Naive thymus-derived CD4-positive, alpha-beta T cell (primary cell): ENCODE measurements around the gene SLC6A12. TPM values are rescaled to one million over a fixed set of nuclear protein-coding genes. Genes with fewer than 3 reads are reported as not detected.
A peak's percentile ranks its signal among the peaks of the same experiment; 100 is the strongest.

Experiments
- ATAC-seq: fragments of 150-1000 bp; cut with Tn5 transposase; 2 replicates; pipeline ENCODE4 v1.10.0; 2021; ENCODE audit warnings: mild to moderate bottlenecking, moderate library complexity
- CTCF ChIA-PET: fragments of 350-600 bp; sonication (Branson Sonifier 250); formaldehyde crosslinking; loops from one replicate; lab custom pipeline; 2021; ENCODE audit warnings: antibody characterized with exemption; lab: Charles Lee
- POLR2A ChIA-PET: fragments of 350-600 bp; sonication (Branson Sonifier 250); formaldehyde crosslinking; loops from one replicate; lab custom pipeline; 2021; ENCODE audit warnings: antibody characterized with exemption, inconsistent platforms; lab: Charles Lee
- DNase-seq, 9 donors: peaks; one replicate each; pipeline versions ENCODE4 v3.0.0 to v3.0.0-alpha.2; 2020 to 2022; ENCODE audit warnings: mixed read lengths in 1 of 9
- H3K27ac ChIP-seq: one replicate; pipeline ENCODE4 v1.7.0; 2013; ENCODE audit warnings: mild to moderate bottlenecking, low read depth, low read length, moderate library complexity
- H3K27me3 ChIP-seq, 2 donors: one replicate each; pipeline ENCODE4 v1.7.0; 2013; ENCODE audit warnings: low read length in 2 of 2, mild to moderate bottlenecking in 2 of 2, moderate library complexity in 2 of 2; ENCODE audit not compliant: control insufficient read depth in 2 of 2, insufficient read depth in 2 of 2
- H3K36me3 ChIP-seq, 3 experiments: 1 replicate in 2 of 3; 2 replicates in 1 of 3; pipeline ENCODE4 v1.7.0; 2013; ENCODE audit warnings: low read length in 3 of 3, mild to moderate bottlenecking in 3 of 3, moderate library complexity in 1 of 3; ENCODE audit not compliant: insufficient read depth in 3 of 3, control insufficient read depth in 2 of 3
- H3K4me1 ChIP-seq, 2 donors: one replicate each; pipeline ENCODE4 v1.7.0; 2013; ENCODE audit warnings: low read length in 2 of 2, mild to moderate bottlenecking in 2 of 2, moderate library complexity in 1 of 2; ENCODE audit not compliant: control insufficient read depth in 2 of 2, insufficient read depth in 2 of 2
- H3K4me3 ChIP-seq: 2 replicates; pipeline ENCODE4 v1.7.0; 2013; ENCODE audit warnings: mild to moderate bottlenecking, low read length
- H3K9me3 ChIP-seq, 3 experiments: 1 replicate in 2 of 3; 2 replicates in 1 of 3; pipeline ENCODE4 v1.7.0; 2013; ENCODE audit warnings: low read length in 3 of 3; ENCODE audit not compliant: control insufficient read depth in 2 of 3
- H3K27ac Mint-ChIP-seq, 9 donors: one replicate each; pipeline ENCODE4 v1.8.0; 2020 to 2022; ENCODE audit warnings: mixed read lengths in 9 of 9, mild to moderate bottlenecking in 8 of 9, moderate library complexity in 5 of 9, inconsistent platforms in 2 of 9
- H3K27me3 Mint-ChIP-seq, 5 donors: one replicate each; pipeline ENCODE4 v1.8.0; 2021 to 2022; ENCODE audit warnings: mixed read lengths in 5 of 5, mild to moderate bottlenecking in 1 of 5
- H3K36me3 Mint-ChIP-seq, 5 donors: one replicate each; pipeline ENCODE4 v1.8.0; 2020 to 2022; ENCODE audit warnings: mixed read lengths in 5 of 5, mild to moderate bottlenecking in 3 of 5, inconsistent platforms in 1 of 5
- H3K4me1 Mint-ChIP-seq, 7 donors: one replicate each; pipeline ENCODE4 v1.8.0; 2020 to 2022; ENCODE audit warnings: mixed read lengths in 7 of 7, mild to moderate bottlenecking in 3 of 7, inconsistent platforms in 1 of 7
- H3K4me3 Mint-ChIP-seq, 10 donors: one replicate each; pipeline ENCODE4 v1.8.0; 2020 to 2022; ENCODE audit warnings: mild to moderate bottlenecking in 10 of 10, mixed read lengths in 10 of 10, moderate library complexity in 6 of 10, inconsistent platforms in 2 of 10
- H3K9me3 Mint-ChIP-seq, 11 donors: one replicate each; pipeline ENCODE4 v1.8.0; 2020 to 2022; ENCODE audit warnings: mixed read lengths in 11 of 11, mild to moderate bottlenecking in 4 of 11, inconsistent platforms in 1 of 11, moderate library complexity in 1 of 11
- intact Hi-C, 2 donors: fragments of 100-400 bp; cut with micrococcal nuclease; formaldehyde crosslinking; loops; one replicate each; pipeline ENCODE4 v1.15.1; 2023
- polyA plus RNA-seq, 2 donors: library from polyadenylated mRNA; unstranded; fragments of 300-500 nt; fragmentation: Illumina TruSeq; gene quantifications; one replicate each; pipeline ENCODE4 v1.2.3, GENCODE V29; 2021
- total RNA-seq, 6 experiments: library from RNA in 5 of 6; stranded (reverse) in 5 of 6; gene quantifications; 1 replicate in 5 of 6; 2 replicates in 1 of 6; pipeline ENCODE4 v1.2.3 and lab custom pipeline; 2021 to 2026

The SLC6A12 gene
- total and polyA plus RNA-seq, 7 experiments from 2014 or later, result 0.30 to 4.2 TPM; not detected in 5

- no peak overlapping the region for H3K4me3 ChIP-seq
Measured at GRCh38 chr12:213527-213932, 427 bp downstream of the SLC6A12 start.

GRCh38 chr12:212715-213526, 1.0 kb downstream of the SLC6A12 start:
- H3K36me3 Mint-ChIP-seq, result peaks cover 0 to 5% (median 0%) of the 10 kb centered on the region in 5 donors
- POLR2A ChIA-PET, result no interaction called here
- H3K27me3 ChIP-seq, result no peaks in the 10 kb centered on the region
- no peaks in the 10 kb centered on the region for H3K4me1 ChIP-seq
- H3K27me3 Mint-ChIP-seq, result peaks cover 13 to 55% (median 39%) of the 10 kb centered on the region in 5 donors
- H3K4me3 ChIP-seq, result no peak overlapping the region
- H3K9me3 ChIP-seq, result no peaks in the 10 kb centered on the region
- no peak overlapping the region for H3K4me3 Mint-ChIP-seq
- CTCF ChIA-PET, result no interaction called here
- peaks cover 0 to 5% (median 0%) of the 10 kb centered on the region in 11 donors for H3K9me3 Mint-ChIP-seq
- intact Hi-C loops, result no loop called here
- H3K4me1 Mint-ChIP-seq, result peaks cover 0 to 12% (median 0%) of the 10 kb centered on the region in 7 donors
- no peak overlapping the region for H3K27ac ChIP-seq
- peak; percentile 41 for ATAC-seq
- DNase-seq, result no peak
- no peaks in the 10 kb centered on the region for H3K36me3 ChIP-seq
- H3K27ac Mint-ChIP-seq, result no peak overlapping the region

More at GRCh38 chr12:213527-213932, 427 bp downstream of the SLC6A12 start:
- DNase-seq (no peak), ATAC-seq (no peak)
- no peak overlapping the region for H3K4me3 Mint-ChIP-seq
- Histone ChIP-seq H3K27ac (no peak overlapping the region), H3K36me3 (no peaks in the 10 kb centered on the region), H3K9me3 (no peaks in the 10 kb centered on the region), H3K4me1 (no peaks in the 10 kb centered on the region), H3K27me3 (no peaks in the 10 kb centered on the region)
- peaks cover 13 to 50% (median 39%) of the 10 kb centered on the region in 5 donors for H3K27me3 Mint-ChIP-seq
- peaks cover 0 to 5% (median 0%) of the 10 kb centered on the region in 5 donors for H3K36me3 Mint-ChIP-seq
- POLR2A ChIA-PET, result no interaction called here
- no peak overlapping the region for H3K27ac Mint-ChIP-seq
- peaks cover 0 to 12% (median 0%) of the 10 kb centered on the region in 7 donors for H3K4me1 Mint-ChIP-seq
- CTCF ChIA-PET, result no interaction called here
- intact Hi-C loops, result no loop called here
- H3K9me3 Mint-ChIP-seq, result peaks cover 0 to 5% (median 0%) of the 10 kb centered on the region in 11 donors

DNA sequence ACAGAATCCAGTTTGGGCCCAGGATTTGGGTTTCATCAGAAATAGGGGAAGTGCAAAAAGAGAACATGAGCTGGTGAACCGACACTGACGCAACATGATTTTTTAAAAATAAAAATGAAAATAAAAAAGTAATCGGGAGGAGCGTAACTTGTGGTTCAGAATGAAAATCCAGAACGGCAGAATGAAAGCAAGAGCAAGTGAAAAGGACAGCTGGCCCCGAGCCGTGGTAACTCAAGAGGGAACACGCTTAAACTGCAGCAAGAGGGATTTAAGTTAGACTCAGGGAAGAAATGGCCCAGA, 1.6 kb downstream of the SLC6A12 start:
- no peak overlapping the region for H3K4me3 Mint-ChIP-seq
- H3K4me1 Mint-ChIP-seq, result peaks cover 0 to 12% (median 0%) of the 10 kb centered on the region in 7 donors
- H3K36me3 Mint-ChIP-seq, result peaks cover 0 to 5% (median 0%) of the 10 kb centered on the region in 5 donors
- H3K27me3 ChIP-seq, result no peaks in the 10 kb centered on the region
- H3K4me3 ChIP-seq, result no peak overlapping the region
- ChIA-PET POLR2A (no interaction called here), CTCF (no interaction called here)
- DNase-seq, result no peak
- H3K27ac Mint-ChIP-seq, result no peak overlapping the region
- no peaks in the 10 kb centered on the region for H3K9me3 ChIP-seq
- peaks cover 13 to 55% (median 39%) of the 10 kb centered on the region in 5 donors for H3K27me3 Mint-ChIP-seq
- H3K36me3 ChIP-seq, result no peaks in the 10 kb centered on the region
- intact Hi-C loops, result no loop called here
- no peak overlapping the region for H3K27ac ChIP-seq
- peaks cover 0 to 5% (median 0%) of the 10 kb centered on the region in 11 donors for H3K9me3 Mint-ChIP-seq
- ATAC-seq, result peak; percentile 36
- no peaks in the 10 kb centered on the region for H3K4me1 ChIP-seq

DNA sequence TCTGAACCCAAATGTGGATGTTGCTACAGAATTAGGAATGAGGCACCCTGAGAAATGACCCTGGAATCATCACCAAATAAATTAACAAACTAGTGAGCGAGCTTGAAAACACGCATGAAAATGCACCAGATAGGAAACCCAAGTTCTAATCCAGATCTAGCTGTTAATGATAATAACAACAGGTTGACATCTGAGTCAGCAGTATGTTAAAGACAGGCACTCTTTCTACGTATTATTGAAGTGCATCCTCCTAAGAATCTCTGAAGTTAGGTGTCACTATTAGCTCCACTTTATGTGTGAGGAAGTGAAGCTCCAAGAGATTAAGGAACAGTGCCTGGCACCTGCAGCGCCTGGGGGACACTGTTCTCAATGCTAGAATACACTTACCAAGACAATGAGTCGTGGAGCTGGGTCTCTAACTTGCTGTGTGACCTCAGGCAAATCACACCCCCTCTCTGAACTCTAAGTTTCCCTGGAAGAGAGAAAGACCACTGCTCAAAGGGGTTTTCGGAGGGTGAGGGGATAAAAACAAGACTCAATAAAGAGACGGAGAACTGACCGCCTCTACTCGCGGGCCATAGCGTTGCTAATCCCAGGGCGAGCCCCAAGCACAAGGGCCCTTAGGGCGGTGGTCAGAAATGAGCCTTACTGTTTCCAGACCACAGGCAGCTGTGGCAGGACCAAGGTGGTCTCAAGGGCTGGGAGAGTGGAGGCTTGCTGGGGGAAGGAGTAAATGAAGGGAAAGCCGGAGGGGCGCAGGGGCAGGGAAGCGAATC, 2.1 kb downstream of the SLC6A12 start:
- Mint-ChIP-seq H3K36me3 (peaks cover 0 to 5% (median 0%) of the 10 kb centered on the region in 5 donors), H3K4me1 (peaks cover 0 to 12% (median 0%) of the 10 kb centered on the region in 7 donors), H3K27me3 (peaks cover 13 to 55% (median 44%) of the 10 kb centered on the region in 5 donors), H3K4me3 (no peak overlapping the region), H3K27ac (no peak overlapping the region), H3K9me3 (peaks cover 0 to 3% (median 0%) of the 10 kb centered on the region in 11 donors)
- no peaks in the 10 kb centered on the region for H3K9me3 ChIP-seq
- ATAC-seq, result no peak
- no peaks in the 10 kb centered on the region for H3K4me1 ChIP-seq
- H3K27ac ChIP-seq, result no peak overlapping the region
- no peak for DNase-seq
- no peak overlapping the region for H3K4me3 ChIP-seq
- H3K36me3 ChIP-seq, result no peaks in the 10 kb centered on the region
- ChIA-PET CTCF (no interaction called here), POLR2A (no interaction called here)
- intact Hi-C loops, result no loop called here
- H3K27me3 ChIP-seq, result no peaks in the 10 kb centered on the region

DNA sequence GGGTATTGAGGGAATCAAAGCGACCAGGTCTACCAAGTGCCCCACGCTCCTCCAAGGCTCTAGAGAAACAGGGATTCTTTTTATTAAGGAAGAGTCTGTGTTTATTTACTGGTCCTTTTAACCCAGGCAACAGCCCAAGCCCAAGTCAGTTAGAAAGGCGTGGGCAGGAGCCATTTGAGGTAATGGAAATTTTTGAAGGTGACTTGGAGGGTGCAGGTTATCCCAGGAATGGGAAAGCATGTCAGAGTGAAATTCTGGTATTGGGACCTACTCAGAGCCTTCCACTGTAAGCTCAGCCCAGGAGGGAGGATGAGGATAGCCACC, 2.9 kb downstream of the SLC6A12 start:
- intact Hi-C loops, result no loop called here
- Histone ChIP-seq H3K4me3 (no peak overlapping the region), H3K4me1 (no peaks in the 10 kb centered on the region), H3K27ac (no peak overlapping the region), H3K9me3 (no peaks in the 10 kb centered on the region), H3K27me3 (no peaks in the 10 kb centered on the region), H3K36me3 (no peaks in the 10 kb centered on the region)
- Mint-ChIP-seq H3K27me3 (peaks cover 13 to 63% (median 47%) of the 10 kb centered on the region in 5 donors), H3K4me1 (peaks cover 0 to 12% (median 0%) of the 10 kb centered on the region in 7 donors), H3K9me3 (peaks cover 0 to 3% (median 0%) of the 10 kb centered on the region in 11 donors), H3K36me3 (peaks cover 0 to 5% (median 0%) of the 10 kb centered on the region in 5 donors), H3K27ac (no peak overlapping the region), H3K4me3 (no peak overlapping the region)
- ChIA-PET CTCF (no interaction called here), POLR2A (no interaction called here)
- no peak for DNase-seq
- no peak for ATAC-seq

- Mint-ChIP-seq H3K4me1 (peaks cover 0 to 12% (median 0%) of the 10 kb centered on the region in 7 donors), H3K27ac (no peak overlapping the region), H3K9me3 (peaks cover 0 to 3% (median 0%) of the 10 kb centered on the region in 11 donors), H3K27me3 (peaks cover 15 to 68% (median 49%) of the 10 kb centered on the region in 5 donors), H3K4me3 (no peak overlapping the region), H3K36me3 (peaks cover 0 to 5% (median 0%) of the 10 kb centered on the region in 5 donors)
- H3K4me3 ChIP-seq, result no peak overlapping the region
- H3K27me3 ChIP-seq, result no peaks in the 10 kb centered on the region
- H3K27ac ChIP-seq, result no peak overlapping the region
- intact Hi-C loops, result no loop called here
- POLR2A ChIA-PET, result no interaction called here
- DNase-seq (no peak), ATAC-seq (no peak)
- no peaks in the 10 kb centered on the region for H3K9me3 ChIP-seq
- no peaks in the 10 kb centered on the region for H3K36me3 ChIP-seq
- no peaks in the 10 kb centered on the region for H3K4me1 ChIP-seq
- CTCF ChIA-PET, result no interaction called here
Measured at GRCh38 chr12:210277-211141, 3.4 kb downstream of the SLC6A12 start.
